Measurements from ENCODE around the gene MRPL37.
"Not testable (repeated sequence)": the region's sequence is repeated elsewhere in the genome, so short reads cannot be mapped to it uniquely, and the experiment has no call there.

MRPL37 gene

DNA sequence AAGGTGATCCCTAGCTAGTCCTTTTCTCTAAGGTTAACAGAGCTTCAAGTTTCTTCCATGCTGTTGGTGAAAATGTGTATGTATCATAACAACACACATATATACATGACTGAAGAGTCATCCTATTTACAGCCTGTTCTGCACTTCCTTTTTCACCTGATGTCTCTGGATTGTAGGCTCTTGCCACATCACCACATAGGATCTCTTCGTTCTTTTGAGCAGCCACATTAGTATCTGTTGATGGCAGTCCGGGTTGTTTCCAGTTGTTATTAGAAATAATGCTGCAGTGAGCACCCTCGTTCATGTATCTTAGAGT is 19.7 kb downstream of the MRPL37 start:
- no peak for DNase-seq (ENCODE audit: low read depth, low spot score)

GRCh38 chr1:54220004-54220811 is 20.2 kb downstream of the MRPL37 start:
- peak; percentile 32 for DNase-seq (ENCODE audit: low read depth, low spot score)

DNA sequence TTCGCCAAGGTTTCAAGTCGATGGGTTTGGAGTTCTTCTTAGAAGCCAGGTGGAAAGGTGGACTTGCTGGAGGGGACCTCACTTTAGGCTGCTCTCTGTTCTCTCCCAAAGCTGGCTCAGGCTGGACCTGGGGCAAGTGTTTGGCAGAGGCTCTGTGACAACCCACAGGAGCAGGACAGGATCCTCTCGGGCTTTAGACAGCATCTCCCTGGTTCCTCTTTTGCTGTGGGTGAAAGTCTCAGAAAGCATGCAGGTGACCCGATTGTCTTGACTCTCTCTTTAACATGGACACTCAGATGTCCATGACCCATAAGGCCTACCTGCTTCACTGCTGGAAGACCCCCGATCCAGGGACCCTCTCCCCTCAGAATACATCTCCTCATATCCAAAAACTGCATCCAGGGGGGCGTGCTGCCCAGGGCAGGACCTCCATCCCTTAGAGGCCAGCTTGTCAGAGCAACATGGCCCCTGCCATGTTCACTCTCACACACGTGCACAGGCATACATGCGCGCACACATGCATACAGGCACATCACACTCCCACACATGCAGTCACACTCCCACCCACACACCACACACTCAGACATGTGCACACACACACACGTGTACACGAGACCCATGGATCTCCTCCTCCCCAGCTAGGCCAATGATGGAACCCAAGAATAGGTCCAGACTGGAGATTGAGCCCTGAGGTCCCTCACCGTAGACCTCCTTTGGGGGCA is 21.3 kb downstream of the MRPL37 start:
- DNase-seq (ENCODE audit: low read depth, low spot score): no peak

DNA sequence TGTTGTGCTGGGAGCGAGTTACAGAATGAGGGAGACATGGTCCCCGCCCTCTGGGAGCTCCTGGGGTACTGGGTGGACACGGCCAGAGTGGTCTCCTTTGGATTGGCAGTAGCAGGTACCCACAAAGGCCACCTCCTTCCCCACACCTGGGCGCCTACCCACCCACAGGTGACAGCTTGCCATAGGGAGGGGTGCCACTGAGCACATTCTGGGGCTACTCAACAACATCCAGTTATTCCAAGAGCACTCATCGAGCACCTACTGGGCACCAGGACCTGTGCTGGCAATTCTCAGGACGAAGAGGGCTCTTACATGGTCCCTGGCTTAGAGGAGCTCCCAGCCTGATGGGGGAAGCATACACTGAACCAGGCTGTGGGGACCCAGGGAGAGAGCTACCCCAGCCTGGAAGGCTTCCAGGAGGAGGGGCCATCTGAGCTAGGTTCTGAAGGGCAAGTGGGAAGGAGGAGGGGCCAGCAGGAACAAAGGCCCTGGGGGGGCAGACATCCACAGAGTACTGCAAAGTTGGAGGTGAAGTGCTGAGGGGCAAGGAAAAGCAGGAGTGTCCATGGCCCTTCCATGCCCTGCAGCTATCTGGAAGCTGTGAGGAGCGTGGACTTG is 22.0 kb downstream of the MRPL37 start:
- no peak for DNase-seq (ENCODE audit: low read depth, low spot score)

DNA sequence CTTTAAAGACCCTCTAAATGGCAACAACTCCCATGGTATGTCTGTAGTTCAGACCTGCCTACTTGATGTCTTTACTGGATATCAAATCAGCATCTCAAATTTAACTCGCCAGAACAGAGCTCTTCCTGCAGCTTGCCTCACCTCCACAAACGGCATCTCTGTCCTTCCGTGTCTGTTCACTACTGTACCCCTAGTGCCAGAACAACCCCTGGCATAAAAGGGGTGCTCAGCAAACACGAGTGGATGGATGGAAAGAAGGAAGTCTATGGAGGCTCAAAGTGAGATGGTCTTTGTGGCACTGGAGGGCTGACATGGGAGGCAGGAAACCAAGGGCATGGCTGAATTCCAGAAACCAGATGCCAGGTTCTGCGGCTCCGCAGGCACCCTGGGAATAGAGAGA is 22.7 kb downstream of the MRPL37 start:
- no peak for DNase-seq (ENCODE audit: low read depth, low spot score)

DNA sequence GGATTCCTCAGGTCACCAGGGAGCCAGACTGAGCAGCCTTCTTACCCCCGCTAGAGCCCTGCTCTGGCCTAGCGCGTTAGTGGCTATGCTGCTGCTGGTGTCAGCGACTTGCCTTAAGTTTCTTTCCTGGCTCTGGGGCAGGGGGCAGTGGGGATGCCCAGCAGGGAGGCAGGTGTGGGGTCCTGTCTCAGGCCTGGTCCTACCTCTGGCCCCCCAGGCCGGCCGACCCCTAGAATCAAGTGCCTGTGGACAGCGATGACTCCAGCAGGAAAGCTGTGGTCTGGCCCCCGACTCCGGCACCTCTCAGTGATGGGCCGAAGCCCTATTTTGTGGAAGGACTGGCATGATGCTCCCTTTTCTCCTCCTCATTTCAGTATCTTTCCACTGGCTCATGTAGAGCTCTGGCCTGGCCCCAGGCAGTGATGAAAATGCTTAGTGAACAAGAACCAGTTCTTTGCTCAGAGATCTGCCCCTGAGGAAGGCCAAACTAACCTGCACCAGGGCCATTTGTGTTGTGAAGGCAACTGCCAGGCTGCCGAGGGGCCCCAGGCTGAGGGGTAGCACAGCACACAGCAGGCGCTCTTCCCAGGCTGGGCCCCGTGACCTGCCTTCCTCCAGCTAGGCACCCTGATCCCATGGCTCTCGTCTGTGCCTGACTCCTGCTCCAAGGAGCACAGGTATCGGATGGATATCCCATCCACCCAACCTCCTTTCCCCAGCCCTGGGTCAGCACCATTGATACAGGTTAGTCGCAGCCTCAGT is 23.7 kb downstream of the MRPL37 start:
- no peak for DNase-seq (ENCODE audit: low read depth, low spot score)

DNA sequence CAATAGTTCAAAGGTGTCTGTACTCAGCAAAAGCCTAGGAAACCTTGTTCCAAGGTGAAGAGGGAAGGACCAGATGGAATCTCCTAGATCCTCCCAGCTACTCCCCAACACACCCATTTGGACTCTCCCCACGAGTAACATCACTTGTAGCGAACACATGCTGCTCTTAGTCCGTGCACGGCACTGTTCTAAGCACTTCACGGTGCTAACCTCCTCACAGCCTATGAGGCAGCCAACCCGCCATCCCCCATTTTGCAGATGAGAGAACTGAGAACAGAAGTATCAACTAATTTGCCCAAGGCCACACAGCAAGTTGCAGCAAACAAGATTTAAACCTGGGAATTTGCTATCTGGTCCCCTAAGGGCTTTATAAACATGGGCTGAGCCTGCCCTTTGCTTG is 24.3 kb downstream of the MRPL37 start:
- no peak for DNase-seq (ENCODE audit: low read depth, low spot score)

GRCh38 chr1:54225378-54225777 is 25.4 kb downstream of the MRPL37 start:
- no peak for DNase-seq (ENCODE audit: low read depth, low spot score)

DNA sequence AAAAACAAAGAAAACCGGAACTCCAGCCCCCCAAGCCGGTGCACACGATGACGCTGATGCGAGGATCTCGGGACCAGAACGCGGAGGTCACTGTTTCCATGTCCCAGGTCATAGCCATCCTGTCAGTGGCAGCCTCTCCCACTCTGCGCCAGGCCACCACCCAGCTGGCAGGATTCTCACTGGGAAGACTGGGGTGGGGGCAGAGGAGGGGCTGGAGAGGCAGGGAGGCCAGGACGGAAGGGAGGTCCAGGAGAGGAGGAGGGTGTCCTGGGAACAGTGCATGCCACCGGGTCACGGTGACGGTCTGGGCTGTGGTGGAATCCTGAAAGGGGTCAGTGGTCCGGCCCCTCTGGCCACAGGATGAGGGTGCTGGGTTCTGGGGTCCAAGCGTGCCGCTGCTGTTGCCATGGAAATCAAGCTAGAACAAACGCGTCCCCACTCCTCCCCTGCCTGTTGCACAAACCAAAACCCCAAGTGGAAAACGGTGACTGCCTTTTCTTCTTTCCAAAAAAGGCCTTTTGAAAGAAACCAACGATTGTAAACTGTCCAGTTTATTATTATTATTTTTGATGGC is 26.1 kb downstream of the MRPL37 start:
- DNase-seq (ENCODE audit: low read depth, low spot score): no peak

DNA sequence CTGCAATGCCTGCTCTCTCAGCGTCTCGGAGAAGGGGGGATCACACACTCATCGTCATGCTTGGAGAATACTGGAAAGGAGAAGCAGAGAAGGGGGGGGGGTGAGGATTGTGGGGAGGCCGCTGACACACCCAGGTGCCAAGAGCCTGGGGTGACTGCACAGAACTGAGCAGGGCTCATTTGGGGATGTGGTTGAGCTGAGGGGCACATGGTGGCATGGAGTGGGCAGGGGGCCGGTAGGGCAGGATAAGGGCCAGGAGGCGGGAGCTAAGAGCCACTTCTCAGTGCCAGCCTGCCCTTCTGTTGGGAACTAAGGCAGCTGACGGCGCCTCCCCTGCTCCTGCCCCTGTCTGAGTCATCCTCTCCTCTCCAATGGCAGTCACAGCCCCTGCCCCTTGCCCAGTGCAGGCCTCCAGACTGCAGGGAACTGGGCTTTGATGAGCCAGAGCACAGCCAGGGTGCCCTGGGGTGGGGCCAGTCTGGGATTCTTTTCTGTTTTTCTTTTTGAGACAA is 27.2 kb downstream of the MRPL37 start:
- DNase-seq (ENCODE audit: low read depth, low spot score): peak; percentile 87

GRCh38 chr1:54227891-54228310 is 27.9 kb downstream of the MRPL37 start:
- peak; percentile 46 for DNase-seq (ENCODE audit: low read depth, low spot score)

DNA sequence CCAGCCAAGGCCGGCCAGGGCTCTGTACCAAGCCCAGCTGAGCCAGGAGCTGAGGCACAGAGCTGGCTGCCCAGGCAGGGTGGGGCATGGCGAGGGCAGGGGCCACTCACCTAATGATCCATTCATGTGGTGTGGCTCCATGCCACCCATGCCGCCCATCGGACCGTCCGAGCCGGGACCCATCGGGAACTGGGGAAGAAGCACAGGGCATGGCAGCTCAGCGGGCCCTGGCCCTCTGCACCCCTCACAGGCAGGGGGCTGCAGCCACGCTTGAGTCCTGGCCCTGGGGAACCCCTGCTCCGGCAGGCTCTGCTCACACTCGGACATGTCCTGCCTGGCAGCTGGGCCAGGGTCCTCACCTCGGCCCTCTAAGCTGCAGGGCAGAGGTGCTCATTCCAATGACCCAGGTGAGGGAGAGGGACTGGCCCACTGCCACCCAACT is 28.7 kb downstream of the MRPL37 start:
- no peak for DNase-seq (ENCODE audit: low read depth, low spot score)

- DNase-seq (ENCODE audit: low read depth, low spot score): peak; percentile 53
Measured at GRCh38 chr1:54229281-54229891, 29.4 kb downstream of the MRPL37 start.

GRCh38 chr1:54230507-54231339 is 30.8 kb downstream of the MRPL37 start:
- DNase-seq (ENCODE audit: low read depth, low spot score): no peak

DNA sequence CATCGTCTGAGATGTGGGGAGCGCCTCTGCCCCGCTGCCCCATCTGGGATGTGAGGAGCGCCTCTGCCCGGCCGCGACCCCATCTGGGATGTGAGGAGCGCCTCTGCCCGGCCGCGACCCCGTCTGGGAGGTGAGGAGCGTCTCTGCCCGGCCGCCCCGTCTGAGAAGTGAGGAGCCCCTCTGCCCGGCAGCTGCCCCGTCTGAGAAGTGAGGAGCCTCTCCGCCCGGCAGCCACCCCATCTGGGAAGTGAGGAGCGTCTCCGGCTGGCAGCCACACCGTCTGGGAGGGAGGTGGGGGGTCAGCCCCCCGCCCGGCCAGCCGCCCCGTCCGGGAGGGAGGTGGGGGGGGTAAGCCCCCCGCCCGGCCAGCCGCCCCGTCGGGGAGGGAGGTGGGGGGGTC is 33.2 kb downstream of the MRPL37 start:
- DNase-seq (ENCODE audit: low read depth, low spot score): not testable (repeated sequence)

DNA sequence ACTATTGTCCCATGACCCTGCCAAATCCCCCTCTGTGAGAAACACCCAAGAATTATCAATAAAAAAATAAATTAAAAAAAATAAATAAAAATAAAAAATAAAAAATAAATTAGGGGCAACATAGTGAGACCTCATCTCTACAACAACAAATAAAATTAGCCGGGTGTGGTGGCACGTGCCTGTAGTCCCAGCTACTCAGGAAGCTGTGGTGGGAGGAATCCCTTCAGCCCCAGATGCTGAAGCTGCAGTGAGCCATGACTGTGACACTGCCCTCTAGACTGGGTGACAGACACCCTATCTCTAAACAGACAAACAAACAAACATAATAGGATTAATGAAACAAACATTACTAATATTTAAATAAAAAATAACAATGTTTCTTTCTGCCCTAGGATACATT is 34.3 kb downstream of the MRPL37 start:
- DNase-seq (ENCODE audit: low read depth, low spot score): no peak

- DNase-seq (ENCODE audit: low read depth, low spot score): no peak
Measured at GRCh38 chr1:54237586-54237985, 37.6 kb downstream of the MRPL37 start.

DNA sequence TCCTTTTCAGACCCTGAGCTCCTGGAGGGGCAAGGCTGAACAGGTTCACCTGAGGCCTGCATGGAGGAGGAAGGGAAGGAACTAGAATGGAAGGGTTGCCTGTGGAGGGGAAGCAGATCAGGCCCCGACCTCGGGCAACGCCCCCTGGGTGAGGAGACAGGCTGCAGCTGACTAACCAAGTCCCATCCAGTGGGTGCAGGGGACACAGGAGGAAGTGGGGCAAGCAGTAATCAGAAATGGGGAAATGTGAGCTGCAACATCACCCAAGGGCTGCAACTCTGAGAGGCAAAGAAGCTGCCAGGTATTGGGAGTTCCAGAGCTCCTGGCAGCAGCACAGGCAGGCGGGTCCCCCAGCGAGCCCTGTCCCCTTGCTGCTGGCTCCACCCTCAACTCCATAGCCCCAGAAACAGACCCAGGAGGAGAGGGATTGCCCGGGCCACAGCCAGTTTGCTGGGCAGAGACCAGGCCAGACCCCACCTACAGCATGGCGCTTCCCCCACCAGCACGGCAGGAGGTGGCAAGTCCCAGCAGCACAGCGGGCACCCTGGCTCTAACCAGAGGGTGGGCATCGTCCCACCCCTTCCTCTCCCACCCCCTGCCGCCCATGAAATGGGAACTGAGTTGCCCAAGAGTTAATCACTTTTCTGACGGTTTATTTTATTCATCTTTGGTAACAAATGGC is 38.5 kb downstream of the MRPL37 start:
- no peak for DNase-seq (ENCODE audit: low read depth, low spot score)

- DNase-seq (ENCODE audit: low read depth, low spot score): peak; percentile 45
Measured at GRCh38 chr1:54239035-54239383, 39.0 kb downstream of the MRPL37 start.

- DNase-seq (ENCODE audit: low read depth, low spot score): peak; percentile 72
Measured at GRCh38 chr1:54239631-54240031, 39.7 kb downstream of the MRPL37 start.

All from astrocyte of the hippocampus (primary cell).